Naive B cell (primary cell): ENCODE measurements around the gene TFRC. TPM values are rescaled to one million over a fixed set of nuclear protein-coding genes. Genes with fewer than 3 reads are reported as not detected.
"Not testable (repeated sequence)": the region's sequence is repeated elsewhere in the genome, so short reads cannot be mapped to it uniquely, and the experiment has no call there.

Experiments
- ATAC-seq, 2 donors: fragments of 150-1000 bp; cut with Tn5 transposase; 2 replicates each; pipeline ENCODE4 v1.10.0; 2021; ENCODE audit warnings: low read depth in 2 of 2, mild to moderate bottlenecking in 2 of 2, moderate library complexity in 2 of 2
- DNase-seq: peaks from one replicate; pipeline ENCODE4 v3.0.0; 2022
- H3K27ac Mint-ChIP-seq, 6 donors: one replicate each; pipeline ENCODE4 v1.8.0; 2020 to 2022; ENCODE audit warnings: mild to moderate bottlenecking in 6 of 6, mixed read lengths in 6 of 6, moderate library complexity in 5 of 6, inconsistent platforms in 2 of 6
- H3K27me3 Mint-ChIP-seq, 3 donors: one replicate each; pipeline ENCODE4 v1.8.0; 2021 to 2022; ENCODE audit warnings: mixed read lengths in 3 of 3, mild to moderate bottlenecking in 1 of 3
- H3K36me3 Mint-ChIP-seq, 2 donors: one replicate each; pipeline ENCODE4 v1.8.0; 2020 to 2022; ENCODE audit warnings: mixed read lengths in 2 of 2, inconsistent platforms in 1 of 2, mild to moderate bottlenecking in 1 of 2
- H3K4me1 Mint-ChIP-seq, 3 donors: one replicate each; pipeline ENCODE4 v1.8.0; 2020 to 2022; ENCODE audit warnings: mixed read lengths in 3 of 3, inconsistent platforms in 1 of 3, mild to moderate bottlenecking in 1 of 3, moderate library complexity in 1 of 3
- H3K4me3 Mint-ChIP-seq, 8 donors: one replicate each; pipeline ENCODE4 v1.8.0; 2020 to 2022; ENCODE audit warnings: mild to moderate bottlenecking in 8 of 8, mixed read lengths in 8 of 8, moderate library complexity in 8 of 8, inconsistent platforms in 2 of 8
- H3K9me3 Mint-ChIP-seq, 7 donors: one replicate each; pipeline ENCODE4 v1.8.0; 2020 to 2022; ENCODE audit warnings: mixed read lengths in 7 of 7, mild to moderate bottlenecking in 5 of 7, inconsistent platforms in 2 of 7, moderate library complexity in 1 of 7
- polyA plus RNA-seq, 6 donors: library from polyadenylated mRNA; unstranded; fragments of 300-500 nt; fragmentation: Illumina TruSeq; gene quantifications; one replicate each; pipeline ENCODE4 v1.2.3, GENCODE V29; 2021; ENCODE audit warnings: low read depth in 6 of 6

The TFRC gene
- polyA plus RNA-seq, 6 donors from 2014 or later = 15.0 to 33.8 (median 25.4) TPM

- not testable (repeated sequence) for DNase-seq, ATAC-seq, H3K4me1 Mint-ChIP-seq, H3K9me3 Mint-ChIP-seq, H3K36me3 Mint-ChIP-seq, H3K4me3 Mint-ChIP-seq
- H3K27ac Mint-ChIP-seq = peak overlapping the region in 1 of 6 donors; percentile 15
- H3K27me3 Mint-ChIP-seq = peaks cover 0 to 11% (median 0%) of the 10 kb centered on the region in 3 donors
Measured at GRCh38 chr3:196018159-196018558, 63.7 kb downstream of the TFRC start.

GRCh38 chr3:196016485-196016884, 65.4 kb downstream of the TFRC start:
- Mint-ChIP-seq H3K27me3 (peaks cover 0 to 5% (median 0%) of the 10 kb centered on the region in 3 donors), H3K4me1 (no peaks in the 10 kb centered on the region), H3K36me3 (no peaks in the 10 kb centered on the region), H3K9me3 (peaks cover 0 to 7% (median 0%) of the 10 kb centered on the region in 7 donors), H3K27ac (peak overlapping the region in 1 of 6 donors; percentile 47), H3K4me3 (no peak overlapping the region)
- DNase-seq = no peak
- ATAC-seq = no peak

- H3K27ac Mint-ChIP-seq = no peak overlapping the region
- no peaks in the 10 kb centered on the region for H3K36me3 Mint-ChIP-seq
- DNase-seq = no peak
- no peak for ATAC-seq
- H3K4me3 Mint-ChIP-seq = no peak overlapping the region
- H3K4me1 Mint-ChIP-seq = no peaks in the 10 kb centered on the region
- H3K27me3 Mint-ChIP-seq = peaks cover 0 to 5% (median under 1%) of the 10 kb centered on the region in 3 donors
- peaks cover 0 to 11% (median 0%) of the 10 kb centered on the region in 7 donors for H3K9me3 Mint-ChIP-seq
Measured at GRCh38 chr3:196016059-196016458, 65.8 kb downstream of the TFRC start.

- Mint-ChIP-seq H3K27ac (no peak overlapping the region), H3K9me3 (peaks cover 2 to 23% (median 6%) of the 10 kb centered on the region in 7 donors), H3K4me3 (no peak overlapping the region), H3K27me3 (peaks cover 4 to 22% (median 18%) of the 10 kb centered on the region in 3 donors), H3K4me1 (no peaks in the 10 kb centered on the region), H3K36me3 (peaks cover 7 to 17% of the 10 kb centered on the region in 2 donors)
- no peak for ATAC-seq
- no peak for DNase-seq
Measured at GRCh38 chr3:196013587-196014487, 68.1 kb downstream of the TFRC start.

- DNase-seq = no peak
- Mint-ChIP-seq H3K4me1 (no peaks in the 10 kb centered on the region), H3K27me3 (peaks cover 5 to 30% (median 18%) of the 10 kb centered on the region in 3 donors), H3K9me3 (peaks cover 2 to 23% (median 6%) of the 10 kb centered on the region in 7 donors), H3K27ac (no peak overlapping the region), H3K36me3 (peaks cover 7 to 17% of the 10 kb centered on the region in 2 donors), H3K4me3 (no peak overlapping the region)
- ATAC-seq = no peak
Measured at GRCh38 chr3:196012941-196013476, 68.9 kb downstream of the TFRC start.

GRCh38 chr3:196012481-196012880, 69.4 kb downstream of the TFRC start:
- H3K36me3 Mint-ChIP-seq = peaks cover 7 to 17% of the 10 kb centered on the region in 2 donors
- no peak for ATAC-seq
- H3K4me3 Mint-ChIP-seq = no peak overlapping the region

GRCh38 chr3:196009456-196009855, 72.4 kb downstream of the TFRC start:
- no peak overlapping the region for H3K27ac Mint-ChIP-seq
- H3K4me3 Mint-ChIP-seq = no peak overlapping the region
- no peaks in the 10 kb centered on the region for H3K4me1 Mint-ChIP-seq
- no peak for DNase-seq
- ATAC-seq = no peak
- peaks cover 8 to 35% (median 13%) of the 10 kb centered on the region in 3 donors for H3K27me3 Mint-ChIP-seq
- peaks cover 7 to 17% of the 10 kb centered on the region in 2 donors for H3K36me3 Mint-ChIP-seq
- peaks cover 2 to 23% (median 6%) of the 10 kb centered on the region in 7 donors for H3K9me3 Mint-ChIP-seq

More at GRCh38 chr3:196012481-196012880, 69.4 kb downstream of the TFRC start:
- peaks cover 2 to 23% (median 6%) of the 10 kb centered on the region in 7 donors for H3K9me3 Mint-ChIP-seq
- H3K4me1 Mint-ChIP-seq = no peaks in the 10 kb centered on the region
- H3K27ac Mint-ChIP-seq = no peak overlapping the region
- H3K27me3 Mint-ChIP-seq = peaks cover 8 to 35% (median 18%) of the 10 kb centered on the region in 3 donors
- DNase-seq = no peak

- peaks cover 7 to 17% of the 10 kb centered on the region in 2 donors for H3K36me3 Mint-ChIP-seq
- peaks cover 8 to 35% (median 13%) of the 10 kb centered on the region in 3 donors for H3K27me3 Mint-ChIP-seq
- no peak overlapping the region for H3K27ac Mint-ChIP-seq
- H3K4me3 Mint-ChIP-seq = no peak overlapping the region
- DNase-seq = no peak
- no peak for ATAC-seq
- no peaks in the 10 kb centered on the region for H3K4me1 Mint-ChIP-seq
- peaks cover 2 to 23% (median 6%) of the 10 kb centered on the region in 7 donors for H3K9me3 Mint-ChIP-seq
Measured at GRCh38 chr3:196008929-196009328, 73.0 kb downstream of the TFRC start.

- H3K36me3 Mint-ChIP-seq = peaks cover 7 to 17% of the 10 kb centered on the region in 2 donors
- H3K27me3 Mint-ChIP-seq = peaks cover 8 to 35% (median 13%) of the 10 kb centered on the region in 3 donors
- no peak for DNase-seq
- H3K4me1 Mint-ChIP-seq = no peaks in the 10 kb centered on the region
- ATAC-seq = no peak
- no peak overlapping the region for H3K27ac Mint-ChIP-seq
- no peak overlapping the region for H3K4me3 Mint-ChIP-seq
- H3K9me3 Mint-ChIP-seq = peaks cover 2 to 23% (median 6%) of the 10 kb centered on the region in 7 donors
Measured at GRCh38 chr3:196008387-196008786, 73.5 kb downstream of the TFRC start.

- H3K4me1 Mint-ChIP-seq = no peaks in the 10 kb centered on the region
- no peak for DNase-seq
- H3K36me3 Mint-ChIP-seq = peaks cover 7 to 17% of the 10 kb centered on the region in 2 donors
- H3K9me3 Mint-ChIP-seq = peaks cover 2 to 23% (median 6%) of the 10 kb centered on the region in 7 donors
- ATAC-seq = no peak
- no peak overlapping the region for H3K27ac Mint-ChIP-seq
- H3K27me3 Mint-ChIP-seq = peaks cover 8 to 35% (median 13%) of the 10 kb centered on the region in 3 donors
- H3K4me3 Mint-ChIP-seq = no peak overlapping the region
Measured at GRCh38 chr3:196007744-196008335, 74.0 kb downstream of the TFRC start.

- not testable (repeated sequence) for H3K4me1 Mint-ChIP-seq, DNase-seq, H3K27ac Mint-ChIP-seq, H3K4me3 Mint-ChIP-seq, ATAC-seq
- Mint-ChIP-seq H3K36me3 (peaks cover 7 to 19% of the 10 kb centered on the region in 2 donors), H3K27me3 (peaks cover 8 to 31% (median 13%) of the 10 kb centered on the region in 3 donors), H3K9me3 (peaks cover 2 to 10% (median 6%) of the 10 kb centered on the region in 7 donors)
Measured at GRCh38 chr3:196005338-196005737, 76.6 kb downstream of the TFRC start.

- peaks cover 4 to 31% (median 15%) of the 10 kb centered on the region in 3 donors for H3K27me3 Mint-ChIP-seq
- H3K4me1 Mint-ChIP-seq, DNase-seq, H3K27ac Mint-ChIP-seq, ATAC-seq, H3K4me3 Mint-ChIP-seq, H3K9me3 Mint-ChIP-seq: not testable (repeated sequence)
- H3K36me3 Mint-ChIP-seq = peaks cover 1 to 11% of the 10 kb centered on the region in 2 donors
Measured at GRCh38 chr3:196004359-196005052, 77.4 kb downstream of the TFRC start.

- H3K9me3 Mint-ChIP-seq = peaks cover 0 to 1% (median 0%) of the 10 kb centered on the region in 7 donors
- DNase-seq = no peak
- H3K4me1 Mint-ChIP-seq = peaks cover 0 to 6% (median 3%) of the 10 kb centered on the region in 3 donors
Measured at GRCh38 chr3:196003611-196004010, 78.3 kb downstream of the TFRC start.

More at GRCh38 chr3:196003611-196004010, 78.3 kb downstream of the TFRC start:
- no peak overlapping the region for H3K27ac Mint-ChIP-seq
- H3K27me3 Mint-ChIP-seq = peaks cover 4 to 27% (median 15%) of the 10 kb centered on the region in 3 donors
- ATAC-seq = no peak
- peaks cover 0 to 10% of the 10 kb centered on the region in 2 donors for H3K36me3 Mint-ChIP-seq
- H3K4me3 Mint-ChIP-seq = no peak overlapping the region
